CD4-positive, CD25-positive, alpha-beta regulatory T cell (primary cell): ENCODE data around the gene DDO. TPM values are rescaled to one million over a fixed set of nuclear protein-coding genes. Genes with fewer than 3 reads are reported as not detected.
"Not testable (repeated sequence)": the region's sequence is repeated elsewhere in the genome, so short reads cannot be mapped to it uniquely, and the experiment has no call there.

ENCODE experiments used
- ATAC-seq, 2 donors: fragments of 150-1000 bp; cut with Tn5 transposase; one replicate each; pipeline ENCODE4 v1.10.0; 2021; ENCODE audit warnings: low read depth in 2 of 2, moderate number of reproducible peaks in 2 of 2, moderate library complexity in 1 of 2
- DNase-seq, 3 donors: peaks; one replicate each; pipeline versions ENCODE4 v3.0.0 to v3.0.0-alpha.2; 2012 to 2022; ENCODE audit warnings: mixed read lengths in 1 of 3
- H3K27ac ChIP-seq: one replicate; pipeline ENCODE4 v1.7.0; 2013; ENCODE audit warnings: mild to moderate bottlenecking, low read length; ENCODE audit not compliant: insufficient read depth, poor library complexity, severe bottlenecking
- H3K27me3 ChIP-seq: one replicate; pipeline ENCODE4 v1.7.0; 2013; ENCODE audit warnings: low read length; ENCODE audit not compliant: control insufficient read depth, insufficient read depth
- H3K36me3 ChIP-seq: one replicate; pipeline ENCODE4 v1.7.0; 2013; ENCODE audit warnings: mild to moderate bottlenecking, low read length, moderate library complexity; ENCODE audit not compliant: control insufficient read depth, insufficient read depth
- H3K4me1 ChIP-seq: 2 replicates; pipeline ENCODE4 v1.7.0; 2013; ENCODE audit warnings: mild to moderate bottlenecking, low read length; ENCODE audit not compliant: insufficient read depth, control insufficient read depth, poor library complexity, severe bottlenecking
- H3K4me3 ChIP-seq: one replicate; pipeline ENCODE4 v1.7.0; 2013; ENCODE audit warnings: low read depth, mild to moderate bottlenecking, low read length, moderate library complexity
- H3K9me3 ChIP-seq, 2 experiments: 1 replicate in 1 of 2; 2 replicates in 1 of 2; pipeline ENCODE4 v1.7.0; 2013; ENCODE audit warnings: low read length in 2 of 2, mild to moderate bottlenecking in 1 of 2, moderate library complexity in 1 of 2; ENCODE audit not compliant: control insufficient read depth in 2 of 2
- H3K27ac Mint-ChIP-seq, 3 donors: one replicate each; pipeline ENCODE4 v1.8.0; 2020 to 2022; ENCODE audit warnings: mild to moderate bottlenecking in 3 of 3, mixed read lengths in 3 of 3, moderate library complexity in 2 of 3
- H3K27me3 Mint-ChIP-seq: one replicate; pipeline ENCODE4 v1.8.0; 2022; ENCODE audit warnings: mild to moderate bottlenecking, mixed read lengths
- H3K36me3 Mint-ChIP-seq: one replicate; pipeline ENCODE4 v1.8.0; 2020; ENCODE audit warnings: mixed read lengths
- H3K4me1 Mint-ChIP-seq, 4 donors: one replicate each; pipeline ENCODE4 v1.8.0; 2020 to 2022; ENCODE audit warnings: mixed read lengths in 4 of 4, mild to moderate bottlenecking in 1 of 4
- H3K4me3 Mint-ChIP-seq, 4 donors: one replicate each; pipeline ENCODE4 v1.8.0; 2020 to 2022; ENCODE audit warnings: mild to moderate bottlenecking in 4 of 4, mixed read lengths in 4 of 4, moderate library complexity in 3 of 4
- H3K9me3 Mint-ChIP-seq, 7 donors: one replicate each; pipeline ENCODE4 v1.8.0; 2020 to 2022; ENCODE audit warnings: mixed read lengths in 7 of 7, mild to moderate bottlenecking in 3 of 7, moderate library complexity in 2 of 7
- polyA plus RNA-seq, 4 donors: library from polyadenylated mRNA; unstranded; fragments of 300-500 nt; fragmentation: Illumina TruSeq; gene quantifications; one replicate each; pipeline ENCODE4 v1.2.3, GENCODE V29; 2021
- total RNA-seq: library from RNA; stranded (reverse); gene quantifications from one replicate; pipeline ENCODE4 v1.2.3, GENCODE V29; 2022

DDO gene
- total RNA-seq, result not detected
- not detected for polyA plus RNA-seq

- H3K4me1 ChIP-seq, result no peaks in the 10 kb centered on the region
- Mint-ChIP-seq H3K27ac (no peak within 1 kb of the TSS), H3K36me3 (no peaks in the 10 kb centered on the region), H3K4me1 (no peaks in the 10 kb centered on the region), H3K4me3 (peak within 1 kb of the TSS in 1 of 4 donors; percentile 36), H3K27me3 (peaks cover 9% of the 10 kb centered on the region), H3K9me3 (peaks cover 0 to 4% (median 0%) of the 10 kb centered on the region in 7 donors)
- no peaks in the 10 kb centered on the region for H3K9me3 ChIP-seq
- DNase-seq, result no peak
- H3K27ac ChIP-seq, result no peak within 1 kb of the TSS
- no peaks in the 10 kb centered on the region for H3K36me3 ChIP-seq
- ATAC-seq, result no peak
- no peak within 1 kb of the TSS for H3K4me3 ChIP-seq
- no peaks in the 10 kb centered on the region for H3K27me3 ChIP-seq
These were observed at the start of gene DDO for GRCh38 chr6:110415086-110415916. Gene DDO (minus strand): TSS chr6:110415575. CDS start chr6:110413462, 2,113 bp downstream.

GRCh38 chr6:110462884-110463481 is 47.6 kb upstream of the DDO start:
- Mint-ChIP-seq H3K4me3 (no peak overlapping the region), H3K36me3 (no peaks in the 10 kb centered on the region), H3K9me3 (peaks cover 5 to 27% (median 9%) of the 10 kb centered on the region in 7 donors), H3K27ac (no peak overlapping the region), H3K4me1 (no peaks in the 10 kb centered on the region), H3K27me3 (peaks cover 32% of the 10 kb centered on the region)
- peaks cover 26 to 37% of the 10 kb centered on the region in 2 experiments for H3K9me3 ChIP-seq
- H3K36me3 ChIP-seq, result no peaks in the 10 kb centered on the region
- H3K27me3 ChIP-seq, result peaks cover 16% of the 10 kb centered on the region
- ATAC-seq, result no peak
- H3K4me1 ChIP-seq, result no peaks in the 10 kb centered on the region
- H3K4me3 ChIP-seq, result no peak overlapping the region
- DNase-seq, result no peak
- no peak overlapping the region for H3K27ac ChIP-seq

GRCh38 chr6:110461376-110461775 is 46.0 kb upstream of the DDO start:
- H3K4me1 ChIP-seq, result no peaks in the 10 kb centered on the region
- ATAC-seq, result no peak
- H3K9me3 Mint-ChIP-seq, result peaks cover 5 to 27% (median 9%) of the 10 kb centered on the region in 7 donors

GRCh38 chr6:110459137-110459536 is 43.8 kb upstream of the DDO start:
- Histone ChIP-seq H3K9me3 (peaks cover 26 to 36% of the 10 kb centered on the region in 2 experiments), H3K4me3 (no peak overlapping the region), H3K4me1 (no peaks in the 10 kb centered on the region), H3K36me3 (no peaks in the 10 kb centered on the region), H3K27ac (no peak overlapping the region), H3K27me3 (peaks cover 9% of the 10 kb centered on the region)
- H3K4me1 Mint-ChIP-seq, result no peaks in the 10 kb centered on the region
- no peak for DNase-seq
- H3K27me3 Mint-ChIP-seq, result peaks cover 20% of the 10 kb centered on the region
- no peak overlapping the region for H3K4me3 Mint-ChIP-seq
- peaks cover 4 to 24% (median 5%) of the 10 kb centered on the region in 7 donors for H3K9me3 Mint-ChIP-seq
- ATAC-seq, result no peak
- no peaks in the 10 kb centered on the region for H3K36me3 Mint-ChIP-seq
- no peak overlapping the region for H3K27ac Mint-ChIP-seq

More at GRCh38 chr6:110461376-110461775, 46.0 kb upstream of the DDO start:
- Mint-ChIP-seq H3K27me3 (peaks cover 32% of the 10 kb centered on the region), H3K4me1 (no peaks in the 10 kb centered on the region), H3K27ac (no peak overlapping the region), H3K36me3 (no peaks in the 10 kb centered on the region), H3K4me3 (no peak overlapping the region)
- Histone ChIP-seq H3K36me3 (no peaks in the 10 kb centered on the region), H3K27ac (no peak overlapping the region), H3K4me3 (no peak overlapping the region), H3K9me3 (peaks cover 26 to 37% of the 10 kb centered on the region in 2 experiments), H3K27me3 (peaks cover 11% of the 10 kb centered on the region)
- no peak for DNase-seq

GRCh38 chr6:110458476-110458875 is 43.1 kb upstream of the DDO start:
- no peak for ATAC-seq
- Mint-ChIP-seq H3K27ac (no peak overlapping the region), H3K36me3 (no peaks in the 10 kb centered on the region), H3K27me3 (peaks cover 20% of the 10 kb centered on the region), H3K4me1 (no peaks in the 10 kb centered on the region), H3K9me3 (peaks cover 0 to 17% (median 4%) of the 10 kb centered on the region in 7 donors), H3K4me3 (no peak overlapping the region)
- DNase-seq, result no peak
- H3K4me1 ChIP-seq, result no peaks in the 10 kb centered on the region
- peaks cover 10% of the 10 kb centered on the region for H3K27me3 ChIP-seq
- H3K4me3 ChIP-seq, result no peak overlapping the region
- peaks cover 20 to 30% of the 10 kb centered on the region in 2 experiments for H3K9me3 ChIP-seq
- H3K27ac ChIP-seq, result no peak overlapping the region
- H3K36me3 ChIP-seq, result no peaks in the 10 kb centered on the region

- peak in 1 of 3 donors; percentile 11 for DNase-seq
- not testable (repeated sequence) for H3K4me3 ChIP-seq, ATAC-seq, H3K36me3 Mint-ChIP-seq, H3K36me3 ChIP-seq, H3K4me1 ChIP-seq, H3K27ac ChIP-seq, H3K4me3 Mint-ChIP-seq, H3K27ac Mint-ChIP-seq, H3K27me3 ChIP-seq, H3K4me1 Mint-ChIP-seq
- peaks cover 12 to 22% of the 10 kb centered on the region in 2 experiments for H3K9me3 ChIP-seq
- peaks cover 0 to 10% (median 2%) of the 10 kb centered on the region in 7 donors for H3K9me3 Mint-ChIP-seq
- peaks cover 20% of the 10 kb centered on the region for H3K27me3 Mint-ChIP-seq
These were observed 42.3 kb upstream of the DDO start for GRCh38 chr6:110457567-110458175.

- Histone ChIP-seq H3K9me3 (peaks cover 6 to 12% of the 10 kb centered on the region in 2 experiments), H3K4me1 (no peaks in the 10 kb centered on the region), H3K36me3 (no peaks in the 10 kb centered on the region), H3K27ac (no peak overlapping the region), H3K27me3 (peaks cover 12% of the 10 kb centered on the region), H3K4me3 (no peak overlapping the region)
- H3K27ac Mint-ChIP-seq, result no peak overlapping the region
- no peaks in the 10 kb centered on the region for H3K36me3 Mint-ChIP-seq
- no peak for DNase-seq
- H3K27me3 Mint-ChIP-seq, result peaks cover 20% of the 10 kb centered on the region
- no peak overlapping the region for H3K4me3 Mint-ChIP-seq
- ATAC-seq, result no peak
- H3K4me1 Mint-ChIP-seq, result no peaks in the 10 kb centered on the region
- H3K9me3 Mint-ChIP-seq, result peaks cover 0 to 5% (median 2%) of the 10 kb centered on the region in 7 donors
These were observed 41.3 kb upstream of the DDO start for GRCh38 chr6:110456694-110457093.
